Panc1 (cell line): Measurements from ENCODE around the gene DEFB110. TPM values are rescaled to one million over a fixed set of nuclear protein-coding genes. Genes with fewer than 3 reads are reported as not detected.

ENCODE experiments used
- total RNA-seq: library from RNA; stranded (reverse); gene quantifications from one replicate; pipeline ENCODE4 v1.2.1, GENCODE V29; 2021; ENCODE audit not compliant: unreplicated experiment

DEFB110 gene
- total RNA-seq, 1 experiment from 2014 or later, result not detected

Other genes with a start within 250 kb of the DEFB110 start
- gene PGK2, start 234.7 kb downstream of the DEFB110 start, total RNA-seq, result not detected
- gene CRISP1, start 155.5 kb downstream of the DEFB110 start, total RNA-seq, result not detected
- gene DEFB114, start 57.8 kb downstream of the DEFB110 start, total RNA-seq, result not detected
- not detected for gene DEFB113, start 52.4 kb downstream of the DEFB110 start, total RNA-seq
- gene DEFB112, start 27.9 kb upstream of the DEFB110 start, total RNA-seq, result not detected